ENCODE results near the gene POTEI. TPM values are rescaled to one million over a fixed set of nuclear protein-coding genes. Genes with fewer than 3 reads are reported as not detected.
A peak's percentile ranks its signal among the peaks of the same experiment; 100 is the strongest.
"Not testable (repeated sequence)": the region's sequence is repeated elsewhere in the genome, so short reads cannot be mapped to it uniquely, and the experiment has no call there.

The POTEI gene
- total RNA-seq, 2 donors from 2014 or later, result 0.06 to 0.08 TPM

- intact Hi-C loops (cut with DNase I, micrococcal nuclease), result not testable (repeated sequence)
- peak; percentile 34 for ATAC-seq
Observed at GRCh38 chr2:130510807-130511746, 1.9 kb upstream of the POTEI start.

GRCh38 chr2:130491073-130491472, 18.1 kb downstream of the POTEI start:
- ATAC-seq; intact Hi-C loops (cut with DNase I, micrococcal nuclease); DNase-seq: not testable (repeated sequence)

More at GRCh38 chr2:130510807-130511746, 1.9 kb upstream of the POTEI start:
- DNase-seq, result not testable (repeated sequence)

GRCh38 chr2:130455413-130455812, 53.7 kb downstream of the POTEI start:
- intact Hi-C loops (cut with DNase I, micrococcal nuclease); ATAC-seq; DNase-seq: not testable (repeated sequence)

GRCh38 chr2:130454712-130455083, 54.4 kb downstream of the POTEI start:
- DNase-seq; intact Hi-C loops (cut with DNase I, micrococcal nuclease); ATAC-seq: not testable (repeated sequence)

GRCh38 chr2:130453955-130454711, 55.0 kb downstream of the POTEI start:
- intact Hi-C loops (cut with DNase I, micrococcal nuclease); ATAC-seq; DNase-seq: not testable (repeated sequence)

GRCh38 chr2:130452897-130453296, 56.2 kb downstream of the POTEI start:
- ATAC-seq; intact Hi-C loops (cut with DNase I, micrococcal nuclease); DNase-seq: not testable (repeated sequence)

- intact Hi-C loops (cut with DNase I, micrococcal nuclease); ATAC-seq; DNase-seq: not testable (repeated sequence)
Observed at GRCh38 chr2:130451823-130452222, 57.3 kb downstream of the POTEI start.

GRCh38 chr2:130451278-130451677, 57.9 kb downstream of the POTEI start:
- ATAC-seq; intact Hi-C loops (cut with DNase I, micrococcal nuclease); DNase-seq: not testable (repeated sequence)

- intact Hi-C loops (cut with DNase I, micrococcal nuclease); ATAC-seq; DNase-seq: not testable (repeated sequence)
Observed at GRCh38 chr2:130450366-130450765, 58.8 kb downstream of the POTEI start.

GRCh38 chr2:130427631-130428030, 81.5 kb downstream of the POTEI start:
- DNase-seq (peak; percentile 68 to 69), ATAC-seq (peak; percentile 86)
- intact Hi-C loops (cut with DNase I, micrococcal nuclease), result not testable (repeated sequence)

- DNase-seq; intact Hi-C loops (cut with DNase I, micrococcal nuclease); ATAC-seq: not testable (repeated sequence)
Observed at GRCh38 chr2:130418845-130419244, 90.3 kb downstream of the POTEI start.

- intact Hi-C loops (cut with DNase I, micrococcal nuclease); ATAC-seq: not testable (repeated sequence)
- peak in 1 of 2 donors; percentile 50 for DNase-seq
Observed at GRCh38 chr2:130416693-130417092, 92.4 kb downstream of the POTEI start.

Other genes starting within 250 kb of the POTEI start
- gene IMP4, start 166.4 kb downstream of the POTEI start, total RNA-seq, result 10 to 100 TPM; 60.7 to 74.8 TPM
- gene PTPN18, start 153.3 kb downstream of the POTEI start, total RNA-seq, result 100 to 1,000 TPM; 112 to 168 TPM
- gene CFC1B, start 11.9 kb upstream of the POTEI start, total RNA-seq, result not detected
- under 1 TPM; 0.58 to 0.73 TPM for gene CFC1, start 90.2 kb upstream of the POTEI start, total RNA-seq
- gene POTEJ, start 102.1 kb upstream of the POTEI start, total RNA-seq, result under 1 TPM; 0.08 to 0.15 TPM
- gene GPR148, start 219.7 kb upstream of the POTEI start, total RNA-seq, result not detected
- gene AMER3, start 246.2 kb upstream of the POTEI start, total RNA-seq, result under 1 TPM; 0.40 to 0.42 TPM

Measured in left colon (tissue), 2 donors.